NCI-H1048 (cell line): ENCODE results near the gene HOXA13.

Experiments
- DNase-seq: peaks from one replicate; lab custom pipeline; 2025; lab: John Stamatoyannopoulos, UW

Gene HOXA13

GRCh38 chr7:27207348-27207985, 7.6 kb upstream of the HOXA13 start:
- no peak for DNase-seq

DNA sequence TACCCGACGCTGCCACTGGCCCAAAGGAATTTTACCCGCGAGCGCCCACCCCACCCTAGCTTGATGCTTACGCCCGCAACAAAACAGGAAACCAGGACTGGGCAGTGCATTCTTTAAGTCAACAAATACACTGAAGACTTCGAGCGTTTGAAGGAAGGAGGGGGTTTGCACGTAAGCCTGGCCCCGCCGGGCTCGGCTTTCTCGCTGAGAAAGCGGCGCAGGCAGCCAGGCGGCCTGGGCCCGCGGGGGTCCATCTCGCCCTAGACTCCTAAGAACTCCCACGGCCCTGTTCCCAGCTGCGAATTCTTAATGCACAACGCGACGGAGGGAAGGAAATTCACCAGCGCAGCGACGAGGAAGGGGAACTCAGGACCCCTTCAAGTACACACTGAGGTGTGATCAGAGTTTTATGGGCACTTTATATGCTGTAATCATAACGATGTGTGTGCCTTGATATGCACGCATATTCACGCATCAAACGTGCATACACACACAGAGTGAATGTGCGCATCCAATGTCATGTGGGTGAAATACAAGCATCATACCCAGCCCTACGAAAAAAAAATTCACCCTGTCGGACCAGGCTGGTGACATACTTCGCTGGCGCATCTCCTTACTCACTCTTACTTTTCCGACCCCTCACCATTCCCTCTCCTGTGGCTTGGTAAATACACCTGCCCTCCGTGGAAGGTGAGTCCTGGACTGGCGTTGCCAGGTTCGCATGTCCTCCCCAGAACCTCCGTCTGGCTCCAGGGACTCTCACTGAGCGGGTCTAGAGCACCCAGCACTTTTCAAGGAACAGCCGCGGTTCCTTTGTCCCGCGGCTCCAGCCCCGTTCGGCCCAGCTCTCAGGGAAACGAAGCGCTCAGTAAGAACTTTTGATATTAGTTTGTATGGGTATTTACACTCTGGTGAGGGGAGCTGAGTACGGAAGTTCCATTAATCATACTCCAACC, 5.7 kb upstream of the HOXA13 start:
- no peak for DNase-seq

DNA sequence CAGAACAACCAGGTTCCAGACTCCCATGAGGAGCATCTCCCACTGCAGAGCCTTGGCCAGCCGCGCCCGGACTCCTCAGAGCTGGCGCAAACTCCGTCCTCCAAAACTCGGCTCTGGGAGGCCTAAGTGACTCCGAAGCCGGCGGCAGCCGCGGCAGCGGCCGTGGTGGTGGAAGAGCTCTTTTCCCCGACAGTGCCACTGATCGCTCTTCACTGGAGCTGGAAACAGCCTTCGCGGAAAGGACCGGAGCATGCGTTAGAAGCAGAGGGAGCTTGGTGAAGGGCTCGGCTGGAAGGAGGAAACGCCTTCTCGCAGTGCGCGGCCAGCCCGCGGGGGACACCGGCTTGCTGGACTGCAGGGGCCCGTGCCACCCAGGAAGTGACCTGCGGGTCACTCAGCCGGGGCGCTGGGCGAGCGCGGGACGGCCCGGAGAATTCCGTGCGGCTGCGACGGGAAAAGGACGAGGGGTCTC, 5.0 kb upstream of the HOXA13 start:
- DNase-seq, result no peak

GRCh38 chr7:27203964-27204594, 4.2 kb upstream of the HOXA13 start:
- no peak for DNase-seq

DNA sequence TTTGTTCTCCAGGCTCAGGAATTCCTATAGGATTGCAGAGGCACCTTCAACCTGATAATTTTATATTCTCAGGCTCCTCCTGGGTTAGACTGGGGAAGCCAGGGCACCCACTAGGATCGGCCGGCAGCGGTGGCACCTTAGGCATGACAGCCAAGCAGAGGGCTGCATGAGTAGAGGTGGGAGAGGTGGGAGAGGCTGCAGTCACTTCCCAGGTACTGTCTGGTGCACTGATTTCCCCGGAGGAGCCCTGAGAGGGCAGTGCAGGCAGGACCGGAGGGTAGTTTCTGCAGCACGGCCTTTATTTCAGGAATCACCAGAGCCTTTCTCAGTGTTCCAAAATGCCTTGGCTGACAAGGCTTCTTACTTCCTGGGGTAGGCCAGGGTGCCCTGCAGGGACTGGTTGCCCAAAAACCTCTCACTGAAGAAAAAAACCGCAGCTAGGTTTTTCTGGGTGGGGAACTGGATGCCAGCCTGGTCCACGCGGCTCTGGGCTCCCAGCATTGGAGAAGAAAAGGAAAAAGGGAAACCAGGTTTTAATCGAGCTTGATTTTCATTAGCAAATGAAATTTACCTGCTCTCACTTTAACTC, 3.6 kb upstream of the HOXA13 start:
- DNase-seq, result no peak

DNA sequence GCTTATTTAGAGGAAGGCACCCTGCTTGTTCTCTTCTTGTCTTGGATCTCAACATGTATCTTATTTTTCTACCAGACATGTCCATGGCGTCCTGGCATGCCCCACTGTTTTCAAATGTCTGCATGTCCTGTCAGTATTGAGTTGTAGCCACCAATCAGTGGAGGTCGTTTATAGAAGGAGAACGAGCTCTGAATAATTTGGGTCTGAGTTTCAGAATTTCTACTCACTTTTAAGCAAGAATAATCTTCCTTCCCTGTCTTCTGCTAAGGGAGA, 2.9 kb upstream of the HOXA13 start:
- no peak for DNase-seq

DNA sequence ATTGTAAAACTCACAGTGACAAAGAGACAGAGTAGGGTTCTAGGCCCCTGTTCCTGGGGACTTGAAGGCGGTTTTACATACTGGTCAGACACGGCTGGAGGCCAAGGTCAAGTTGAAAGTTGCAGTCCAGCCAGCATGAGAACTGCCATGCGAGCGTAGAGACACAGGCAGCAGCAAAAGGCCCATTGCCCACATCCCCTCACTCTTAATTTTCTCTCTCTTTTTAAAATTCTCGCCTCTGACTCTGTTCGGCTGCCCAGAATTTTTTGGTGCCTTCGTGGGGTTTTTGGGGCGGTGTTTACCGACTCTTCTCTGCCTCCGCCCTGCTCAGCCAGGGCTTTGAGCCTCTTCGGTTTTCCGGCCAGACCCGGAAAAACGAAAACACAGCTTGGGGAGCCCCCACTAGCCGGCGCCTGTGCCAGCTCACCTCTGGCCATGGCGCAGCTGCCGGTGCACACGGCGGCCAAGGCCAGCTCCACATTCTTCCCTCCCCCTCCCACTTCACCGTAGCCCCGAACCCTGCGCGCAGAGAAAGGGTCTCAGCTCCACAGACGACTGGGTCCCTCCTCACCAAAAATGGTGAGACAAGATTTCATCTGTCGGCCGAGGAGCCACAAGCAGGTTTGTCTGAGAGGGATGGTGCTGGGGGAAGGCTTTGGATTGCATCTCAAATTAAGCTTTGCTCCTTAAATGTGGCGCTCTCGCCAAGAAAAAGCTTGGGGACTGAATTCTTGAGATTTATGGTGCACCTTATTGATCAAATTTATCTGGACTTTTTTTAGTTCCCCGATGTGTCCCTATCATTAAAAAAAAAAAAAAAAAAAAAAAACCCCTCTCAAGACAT, 2.3 kb upstream of the HOXA13 start:
- no peak for DNase-seq

DNA sequence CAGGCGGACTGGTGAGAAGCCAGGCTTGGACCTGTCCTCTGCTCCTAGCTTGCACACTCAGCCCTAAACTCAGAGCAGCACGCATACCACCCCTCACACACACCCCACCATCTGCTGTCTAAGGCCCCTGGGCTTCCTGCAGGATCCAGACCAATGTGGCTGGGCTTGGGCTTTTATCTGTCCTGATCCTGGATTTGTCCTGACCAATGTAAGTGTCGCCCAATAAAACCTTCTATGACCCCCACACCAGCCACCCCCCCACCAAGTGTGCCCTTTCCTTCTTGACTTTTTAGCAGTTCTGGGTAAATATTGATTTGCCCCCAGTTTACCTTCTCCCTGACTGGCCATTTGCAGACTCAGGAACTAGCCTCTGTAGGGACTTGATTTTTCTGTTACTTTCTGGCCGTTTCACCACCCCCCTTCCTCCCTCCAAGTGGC, 1.7 kb upstream of the HOXA13 start:
- no peak for DNase-seq

DNA sequence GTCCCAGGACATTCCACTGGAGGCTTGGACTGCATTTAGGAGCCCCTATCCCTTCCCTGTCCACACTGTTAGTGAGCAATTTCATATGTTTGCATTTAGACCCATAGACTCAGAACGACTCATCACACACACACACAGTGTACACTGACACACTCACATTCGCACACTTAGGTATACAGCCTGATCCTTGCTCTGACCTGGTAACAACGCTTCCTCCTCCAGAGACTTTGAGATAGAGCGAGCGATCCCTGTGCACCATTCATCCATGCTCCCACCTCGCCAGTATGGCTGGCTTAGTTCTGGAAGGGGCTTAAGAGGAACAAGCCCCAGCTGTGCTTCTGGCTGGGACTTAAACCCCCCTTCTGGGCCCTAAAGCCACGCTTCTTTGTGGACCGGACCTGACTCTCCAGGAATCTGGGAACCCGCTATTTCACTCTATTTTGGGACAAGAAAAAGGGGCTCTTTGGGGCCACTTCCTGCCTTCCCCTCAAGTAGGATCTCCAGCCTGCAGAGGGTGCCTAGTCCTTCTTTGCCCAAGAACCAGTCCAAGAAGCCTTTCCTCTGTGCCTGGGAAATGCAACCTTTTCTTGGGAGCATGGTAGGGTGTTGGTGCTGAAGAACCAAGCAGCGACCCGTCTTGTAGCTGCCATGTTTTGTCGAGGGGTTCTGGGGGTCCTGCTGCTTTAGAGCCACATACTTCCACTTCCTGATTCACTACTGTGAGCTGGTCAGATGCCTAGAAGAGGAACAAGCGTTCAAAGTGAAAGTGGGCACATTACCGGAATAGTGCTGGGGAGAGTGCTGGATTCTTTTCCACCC, 1.1 kb upstream of the HOXA13 start:
- DNase-seq, result no peak

- DNase-seq, result no peak
Measured at GRCh38 chr7:27198871-27199801, 755 bp downstream of the HOXA13 start.

DNA sequence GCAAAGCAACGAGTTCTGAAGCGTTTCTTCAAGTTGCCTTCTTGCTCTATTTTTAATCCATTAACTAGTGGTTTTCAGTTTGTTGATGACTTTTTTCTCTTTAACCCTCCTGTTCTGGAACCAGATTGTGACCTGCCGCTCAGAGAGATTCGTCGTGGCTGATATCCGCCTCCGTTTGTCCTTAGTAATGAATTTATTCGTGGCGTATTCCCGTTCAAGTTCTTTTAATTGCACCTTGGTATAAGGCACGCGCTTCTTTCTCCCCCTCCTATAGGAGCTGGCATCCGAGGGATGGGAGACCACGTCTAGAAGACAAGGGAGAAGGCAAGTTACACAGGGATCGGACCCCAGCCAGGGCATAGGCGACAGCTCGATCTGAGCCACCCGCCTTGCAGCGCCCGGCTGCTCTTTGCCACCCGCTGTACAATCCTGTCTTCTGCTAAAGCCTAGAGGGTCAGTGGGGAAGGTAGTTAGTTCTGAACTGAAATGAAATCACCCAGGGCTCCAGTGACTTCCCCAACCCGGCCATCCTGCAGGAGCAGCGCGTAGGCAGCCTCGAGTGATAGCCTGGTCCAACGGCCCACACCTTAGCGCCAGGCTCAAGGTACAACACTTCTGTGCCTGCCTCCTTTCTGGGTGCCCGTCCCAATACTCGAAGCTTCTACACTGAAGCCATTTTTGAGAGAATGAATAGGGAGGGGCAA, 1.6 kb downstream of the HOXA13 start:
- no peak for DNase-seq

- DNase-seq, result no peak
Measured at GRCh38 chr7:27197137-27198042, 2.5 kb downstream of the HOXA13 start.

- peak; percentile 23 for DNase-seq
Measured at GRCh38 chr7:27196287-27196767, 3.6 kb downstream of the HOXA13 start.

- no peak for DNase-seq
Measured at GRCh38 chr7:27194686-27195379, 5.1 kb downstream of the HOXA13 start.

DNA sequence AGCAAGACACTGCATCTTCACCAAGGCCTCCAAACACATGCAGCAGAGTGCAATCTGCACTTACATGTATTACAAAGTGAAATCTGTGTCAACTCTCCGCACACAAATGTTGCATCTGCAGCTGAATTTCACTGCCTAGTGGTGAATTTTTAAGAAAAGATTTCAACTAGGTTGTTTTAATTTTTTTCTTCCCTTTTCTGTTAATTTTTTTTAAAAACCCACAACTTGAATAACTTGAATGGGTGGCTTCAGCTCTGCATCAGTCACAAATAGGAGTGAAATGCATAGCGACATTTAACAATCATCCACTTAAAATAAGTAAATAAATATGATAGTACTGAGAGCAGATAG, 5.9 kb downstream of the HOXA13 start:
- DNase-seq, result no peak

GRCh38 chr7:27193335-27194001, 6.4 kb downstream of the HOXA13 start:
- no peak for DNase-seq
